Thyroid gland (tissue), 4 donors: ENCODE data around the gene ADGRF4. TPM values are rescaled to one million over a fixed set of nuclear protein-coding genes. Genes with fewer than 3 reads are reported as not detected.

Experiments used
- DNase-seq, 2 donors: peaks; one replicate each; pipeline ENCODE4 v3.0.0-alpha.2; 2019
- H3K27ac ChIP-seq, 3 donors: fragments of 200-600 bp; sonication (generic); 1 replicate in 2 of 3; 2 replicates in 1 of 3; pipeline ENCODE4 v1.5.1; 2016 to 2019; ENCODE audit warnings: mild to moderate bottlenecking in 1 of 3, moderate library complexity in 1 of 3
- H3K27me3 ChIP-seq: fragments of 200-600 bp; sonication (generic); one replicate; pipeline ENCODE4 v1.5.1; 2019
- H3K36me3 ChIP-seq, 2 donors: fragments of 200-600 bp; sonication (generic); one replicate each; pipeline ENCODE4 v1.5.1; 2016 to 2019
- H3K4me1 ChIP-seq, 2 donors: fragments of 200-600 bp; sonication (generic); one replicate each; pipeline ENCODE4 v1.5.1; 2017 to 2019
- H3K4me3 ChIP-seq, 3 donors: fragments of 200-600 bp; sonication (generic); replicated peaks in 1 of 3; 1 replicate in 2 of 3; 2 replicates in 1 of 3; pipeline ENCODE4 v1.5.1; 2016; ENCODE audit warnings: mild to moderate bottlenecking in 1 of 3
- H3K9me3 ChIP-seq: fragments of 200-600 bp; sonication (generic); one replicate; pipeline ENCODE4 v1.5.1; 2017
- POLR2A ChIP-seq, 2 donors: fragments of 450-650 bp; IDR thresholded peaks; one replicate each; pipeline ENCODE4 v1.6.1; 2017; ENCODE audit warnings: antibody characterized with exemption in 2 of 2, mild to moderate bottlenecking in 2 of 2, moderate library complexity in 1 of 2
- WGBS, 2 donors: methylation state at CpG; one replicate each; pipeline ENCODE4 v1.1.5; 2017; 5-methylcytosine and 5-hydroxymethylcytosine counted together
- intact Hi-C: fragments of 100-400 bp; cut with DNase I; formaldehyde crosslinking; loops from one replicate; pipeline ENCODE4 v1.15.1; 2023
- total RNA-seq, 4 donors: library from RNA; depleted of rRNA; stranded (reverse); fragments of >200 nt; gene quantifications; one replicate each; pipeline ENCODE4 v1.2.3, GENCODE V29; 2016
- TF ChIP-seq, protein P1 (sequence below), 6 experiments: fragments of 200-600 bp in 3 of 6; fragments of 450-650 bp in 3 of 6; sonication (generic) in 3 of 6; IDR thresholded peaks; one replicate each; pipeline ENCODE4 v1.5.1; 2016 to 2019; ENCODE audit warnings: antibody characterized with exemption in 6 of 6, mild to moderate bottlenecking in 2 of 6, inconsistent platforms in 1 of 6, moderate library complexity in 1 of 6

The ADGRF4 gene
- total RNA-seq, 4 donors from 2014 or later, result 0.13 TPM; not detected in 3

DNA sequence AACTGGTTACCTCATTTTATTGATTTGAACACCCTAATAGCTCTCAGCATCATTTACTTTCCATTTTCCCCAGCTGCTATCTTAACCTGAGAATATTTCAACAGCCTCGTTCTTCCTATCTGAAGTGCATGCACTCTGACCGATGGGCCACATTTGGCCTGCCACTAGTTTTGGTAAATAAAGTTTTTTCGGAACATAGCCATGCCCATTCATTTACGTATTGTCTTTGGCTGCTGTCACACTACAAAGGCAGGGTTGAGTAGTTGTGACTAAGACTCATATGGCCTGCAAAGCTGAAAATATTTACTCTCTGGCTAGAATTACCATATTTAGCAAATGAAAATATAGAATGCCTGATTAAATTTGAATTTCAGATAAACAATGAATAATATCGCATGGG, 10.8 kb downstream of the ADGRF4 start:
- H3K27me3 ChIP-seq, result no peaks in the 10 kb centered on the region
- DNase-seq, result no peak
- H3K27ac ChIP-seq, result no peak overlapping the region
- H3K4me1 ChIP-seq, result no peaks in the 10 kb centered on the region
- H3K36me3 ChIP-seq, result no peaks in the 10 kb centered on the region
- TF ChIP-seq POLR2A (IDR thresholded peaks at IDR 0.05), result no peak
- TF ChIP-seq, protein P1, sequence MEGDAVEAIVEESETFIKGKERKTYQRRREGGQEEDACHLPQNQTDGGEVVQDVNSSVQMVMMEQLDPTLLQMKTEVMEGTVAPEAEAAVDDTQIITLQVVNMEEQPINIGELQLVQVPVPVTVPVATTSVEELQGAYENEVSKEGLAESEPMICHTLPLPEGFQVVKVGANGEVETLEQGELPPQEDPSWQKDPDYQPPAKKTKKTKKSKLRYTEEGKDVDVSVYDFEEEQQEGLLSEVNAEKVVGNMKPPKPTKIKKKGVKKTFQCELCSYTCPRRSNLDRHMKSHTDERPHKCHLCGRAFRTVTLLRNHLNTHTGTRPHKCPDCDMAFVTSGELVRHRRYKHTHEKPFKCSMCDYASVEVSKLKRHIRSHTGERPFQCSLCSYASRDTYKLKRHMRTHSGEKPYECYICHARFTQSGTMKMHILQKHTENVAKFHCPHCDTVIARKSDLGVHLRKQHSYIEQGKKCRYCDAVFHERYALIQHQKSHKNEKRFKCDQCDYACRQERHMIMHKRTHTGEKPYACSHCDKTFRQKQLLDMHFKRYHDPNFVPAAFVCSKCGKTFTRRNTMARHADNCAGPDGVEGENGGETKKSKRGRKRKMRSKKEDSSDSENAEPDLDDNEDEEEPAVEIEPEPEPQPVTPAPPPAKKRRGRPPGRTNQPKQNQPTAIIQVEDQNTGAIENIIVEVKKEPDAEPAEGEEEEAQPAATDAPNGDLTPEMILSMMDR (IDR thresholded peaks at IDR 0.05), result no peak
- intact Hi-C loops, result no loop called here
- WGBS, 2 donors, result 81 to 87% methylated on average over 5 of the region's 5 CpGs
- H3K4me3 ChIP-seq, result no peak overlapping the region
- no peaks in the 10 kb centered on the region for H3K9me3 ChIP-seq

DNA sequence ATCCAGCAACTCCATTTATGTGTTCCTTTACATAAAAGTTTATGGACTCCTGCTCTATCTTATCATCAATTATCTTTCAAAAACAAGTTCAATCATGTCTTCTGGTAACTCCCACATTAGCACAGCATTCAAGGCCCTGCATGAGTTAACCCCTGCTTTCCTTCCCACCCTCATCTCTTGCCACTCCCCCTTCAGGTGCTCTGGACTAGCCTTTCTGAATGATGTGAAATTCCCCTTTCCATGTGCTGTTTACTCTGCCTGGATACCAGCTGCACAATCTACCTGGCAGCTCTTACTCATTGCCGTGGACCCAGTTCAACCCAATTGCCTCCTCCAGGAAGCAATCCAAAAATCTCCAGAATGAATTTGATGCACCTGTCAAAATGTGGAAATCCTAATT, 11.9 kb downstream of the ADGRF4 start:
- Histone ChIP-seq H3K36me3 (no peaks in the 10 kb centered on the region), H3K4me3 (no peak overlapping the region), H3K27ac (no peak overlapping the region), H3K9me3 (no peaks in the 10 kb centered on the region), H3K4me1 (no peaks in the 10 kb centered on the region), H3K27me3 (no peaks in the 10 kb centered on the region)
- intact Hi-C loops, result no loop called here
- DNase-seq, result no peak
- TF ChIP-seq, protein P1 (IDR thresholded peaks at IDR 0.05), result no peak
- TF ChIP-seq POLR2A (IDR thresholded peaks at IDR 0.05), result no peak
- 68 to 77% methylated on average over 1 of the region's 1 CpG for WGBS, 2 donors

DNA sequence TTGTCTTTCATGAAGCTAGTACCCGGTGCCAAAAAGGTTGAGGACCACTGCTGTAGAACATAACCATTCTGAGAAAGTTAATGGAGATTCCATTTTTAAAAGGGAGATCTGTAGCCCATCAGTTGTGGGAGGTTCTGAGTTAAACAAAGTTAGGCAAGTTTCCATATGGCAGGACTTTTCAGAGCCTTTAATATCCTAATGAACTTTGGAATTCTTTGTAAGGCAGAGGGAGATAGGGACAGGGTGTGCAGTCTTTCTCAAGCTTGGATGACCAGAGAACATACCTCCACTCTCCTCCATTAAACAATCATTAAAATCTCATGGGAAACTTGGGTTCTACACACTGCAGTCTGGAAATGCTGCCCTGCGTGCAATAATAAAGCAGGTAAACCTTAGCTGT, 14.8 kb downstream of the ADGRF4 start:
- intact Hi-C loops, result no loop called here
- H3K27ac ChIP-seq, result no peak overlapping the region
- no peaks in the 10 kb centered on the region for H3K9me3 ChIP-seq
- no peak for TF ChIP-seq POLR2A (IDR thresholded peaks at IDR 0.05)
- TF ChIP-seq, protein P1 (IDR thresholded peaks at IDR 0.05), result no peak
- no peaks in the 10 kb centered on the region for H3K27me3 ChIP-seq
- DNase-seq, result no peak
- no peaks in the 10 kb centered on the region for H3K36me3 ChIP-seq
- no peaks in the 10 kb centered on the region for H3K4me1 ChIP-seq
- 95 to 98% methylated on average over 2 of the region's 2 CpGs for WGBS, 2 donors
- H3K4me3 ChIP-seq, result no peak overlapping the region

DNA sequence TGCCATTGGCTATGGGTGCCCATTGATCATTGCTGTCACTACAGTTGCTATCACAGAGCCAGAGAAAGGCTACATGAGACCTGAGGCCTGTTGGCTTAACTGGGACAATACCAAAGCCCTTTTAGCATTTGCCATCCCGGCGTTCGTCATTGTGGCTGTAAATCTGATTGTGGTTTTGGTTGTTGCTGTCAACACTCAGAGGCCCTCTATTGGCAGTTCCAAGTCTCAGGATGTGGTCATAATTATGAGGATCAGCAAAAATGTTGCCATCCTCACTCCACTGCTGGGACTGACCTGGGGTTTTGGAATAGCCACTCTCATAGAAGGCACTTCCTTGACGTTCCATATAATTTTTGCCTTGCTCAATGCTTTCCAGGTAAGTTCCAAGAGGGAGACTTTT, 16.4 kb downstream of the ADGRF4 start:
- Histone ChIP-seq H3K36me3 (no peaks in the 10 kb centered on the region), H3K4me1 (no peaks in the 10 kb centered on the region), H3K27ac (no peak overlapping the region), H3K9me3 (no peaks in the 10 kb centered on the region), H3K4me3 (no peak overlapping the region), H3K27me3 (no peaks in the 10 kb centered on the region)
- WGBS, 2 donors, result 85 to 92% methylated on average over 1 to 4 of the region's 4 CpGs
- DNase-seq, result no peak
- TF ChIP-seq POLR2A (IDR thresholded peaks at IDR 0.05), result no peak
- TF ChIP-seq, protein P1 (IDR thresholded peaks at IDR 0.05), result no peak
- intact Hi-C loops, result no loop called here

DNA sequence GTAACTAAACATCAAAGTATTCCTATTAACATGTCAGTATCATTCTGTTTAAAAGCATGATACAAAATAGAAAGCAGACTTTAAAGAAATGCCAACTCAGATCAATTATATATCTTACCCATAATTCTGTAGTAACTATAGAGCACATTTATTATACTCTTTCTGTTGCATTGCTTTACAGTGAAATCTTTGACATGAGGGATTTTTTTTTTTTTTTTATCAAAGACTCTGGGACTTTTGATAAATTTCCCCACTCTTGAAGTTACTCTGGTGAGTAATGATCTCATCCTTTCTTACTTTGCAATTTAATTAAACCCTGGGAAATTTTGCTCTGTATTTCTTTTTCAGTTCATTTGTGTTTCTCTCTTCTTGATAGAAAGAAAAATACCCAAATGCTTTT, 17.4 kb downstream of the ADGRF4 start:
- Histone ChIP-seq H3K4me1 (no peaks in the 10 kb centered on the region), H3K4me3 (no peak overlapping the region), H3K27ac (no peak overlapping the region), H3K27me3 (no peaks in the 10 kb centered on the region), H3K9me3 (no peaks in the 10 kb centered on the region), H3K36me3 (no peaks in the 10 kb centered on the region)
- no peak for TF ChIP-seq POLR2A (IDR thresholded peaks at IDR 0.05)
- TF ChIP-seq, protein P1 (IDR thresholded peaks at IDR 0.05), result no peak
- no peak for DNase-seq
- intact Hi-C loops, result no loop called here
